ENCODE measurements around the gene VAPA.

VAPA gene

GRCh38 chr18:10008006-10008647, 94.3 kb downstream of the VAPA start:
- no peak for DNase-seq

Measured in NCI-H774 (cell line).